Measurements from ENCODE around the gene ATP5PD. TPM values are rescaled to one million over a fixed set of nuclear protein-coding genes. Genes with fewer than 3 reads are reported as not detected.

The ATP5PD gene
- total and polyA plus RNA-seq, 2 of the 13 experiments (the other 11 are each of a cell fraction or from before 2014, with no cell fraction given) = 158 to 428 TPM

- TF ChIP-seq NFAT5 (CRISPR knock-in tag; IDR thresholded peaks at IDR 0.05) (no peak), MIER3 (CRISPR knock-in tag; IDR thresholded peaks at IDR 0.05; ENCODE audit: borderline replicate concordance) (no peak; the same call in 1 of the 2 replicates), MAFF (IDR thresholded peaks at IDR 0.05; ENCODE audit: low read depth, low read length) (no peak), ZNF546 (CRISPR knock-in tag; conservative IDR thresholded peaks at IDR 0.05) (no peak), ATAD3A (CRISPR knock-in tag; IDR thresholded peaks at IDR 0.05) (no peak), ZNF180 (CRISPR knock-in tag; IDR thresholded peaks at IDR 0.05; ENCODE audit: borderline replicate concordance, low read depth) (no peak), RERE (CRISPR knock-in tag; IDR thresholded peaks at IDR 0.05; ENCODE audit: low read depth) (no peak), NFRKB (IDR thresholded peaks at IDR 0.05) (no peak), ZNF577 (CRISPR knock-in tag; IDR thresholded peaks at IDR 0.05; ENCODE audit: borderline replicate concordance, low read depth) (no peak), EEA1 (CRISPR knock-in tag; IDR thresholded peaks at IDR 0.05; ENCODE audit: borderline replicate concordance) (peak; percentile 24; the same call in 1 of the 2 replicates), ZSCAN12 (CRISPR knock-in tag; IDR thresholded peaks at IDR 0.05) (no peak), MAX (IDR thresholded peaks at IDR 0.05) (peak; percentile 38), BORCS8-MEF2B (CRISPR knock-in tag; IDR thresholded peaks at IDR 0.05) (peak; percentile 52; the same call in 1 of the 2 replicates), USF2 (IDR thresholded peaks at IDR 0.05; ENCODE audit: low read depth, low read length) (no peak), USF2 (CRISPR knock-in tag; IDR thresholded peaks at IDR 0.05; ENCODE audit: borderline replicate concordance) (no peak), ZNF101 (CRISPR knock-in tag; IDR thresholded peaks at IDR 0.05; ENCODE audit: borderline replicate concordance, low read depth) (no peak), KDM6A (CRISPR knock-in tag; IDR thresholded peaks at IDR 0.05; ENCODE audit: low read depth) (peak; percentile 80; the same call in 1 of the 2 replicates), MBD4 (IDR thresholded peaks at IDR 0.05; ENCODE audit: borderline replicate concordance, low read length) (no peak)
Measured at GRCh38 chr17:75077072-75077495, 30.3 kb upstream of the ATP5PD start (continued).
